ENCODE data around the gene HYAL3. TPM values are rescaled to one million over a fixed set of nuclear protein-coding genes. Genes with fewer than 3 reads are reported as not detected.
"Not testable (repeated sequence)": the region's sequence is repeated elsewhere in the genome, so short reads cannot be mapped to it uniquely, and the experiment has no call there.

Gene HYAL3
- total RNA-seq, 6 experiments from 2014 or later = 4.7 to 8.3 (median 5.8) TPM

GRCh38 chr3:50273689-50274065 lies 25.5 kb downstream of the HYAL3 start:
- no peak overlapping the region for H3K27ac Mint-ChIP-seq
- TF ChIP-seq CTCF (IDR thresholded peaks at IDR 0.05) = no peak
- H3K36me3 Mint-ChIP-seq (ENCODE audit: low read depth) = no peaks in the 10 kb centered on the region
- peaks cover 1% of the 10 kb centered on the region for H3K27me3 Mint-ChIP-seq (ENCODE audit: insufficient read depth)
- peaks cover 44% of the 10 kb centered on the region for H3K4me1 Mint-ChIP-seq (ENCODE audit: low read depth)
- no peak overlapping the region for H3K4me3 Mint-ChIP-seq
- DNase-seq = no peak
- H3K9me3 Mint-ChIP-seq = no peaks in the 10 kb centered on the region

GRCh38 chr3:50272911-50273688 lies 26.1 kb downstream of the HYAL3 start:
- H3K36me3 Mint-ChIP-seq (ENCODE audit: low read depth) = no peaks in the 10 kb centered on the region
- no peak overlapping the region for H3K27ac Mint-ChIP-seq
- H3K4me1 Mint-ChIP-seq (ENCODE audit: low read depth) = peaks cover 49% of the 10 kb centered on the region
- no peaks in the 10 kb centered on the region for H3K9me3 Mint-ChIP-seq
- TF ChIP-seq CTCF (IDR thresholded peaks at IDR 0.05) = peak; percentile 98
- H3K27me3 Mint-ChIP-seq (ENCODE audit: insufficient read depth) = peaks cover 2% of the 10 kb centered on the region
- peak overlapping the region; percentile 39; the same call in 1 of the 2 replicates for H3K4me3 Mint-ChIP-seq
- peak; percentile 50 for DNase-seq

GRCh38 chr3:50272538-50272910 lies 26.7 kb downstream of the HYAL3 start:
- not testable (repeated sequence) for DNase-seq; H3K4me3 Mint-ChIP-seq; H3K27me3 Mint-ChIP-seq (ENCODE audit: insufficient read depth); H3K36me3 Mint-ChIP-seq (ENCODE audit: low read depth); H3K27ac Mint-ChIP-seq; H3K9me3 Mint-ChIP-seq
- peaks cover 55% of the 10 kb centered on the region for H3K4me1 Mint-ChIP-seq (ENCODE audit: low read depth)

GRCh38 chr3:50271314-50271936 lies 27.8 kb downstream of the HYAL3 start:
- DNase-seq = no peak
- no peak overlapping the region; the same call in 1 of the 2 replicates for H3K27ac Mint-ChIP-seq
- peaks cover 5% of the 10 kb centered on the region for H3K27me3 Mint-ChIP-seq (ENCODE audit: insufficient read depth)
- H3K4me1 Mint-ChIP-seq (ENCODE audit: low read depth) = peaks cover 58% of the 10 kb centered on the region
- no peaks in the 10 kb centered on the region for H3K9me3 Mint-ChIP-seq
- H3K4me3 Mint-ChIP-seq = no peak overlapping the region; the same call in 1 of the 2 replicates
- no peaks in the 10 kb centered on the region for H3K36me3 Mint-ChIP-seq (ENCODE audit: low read depth)
- no peak for TF ChIP-seq CTCF (IDR thresholded peaks at IDR 0.05)

- Mint-ChIP-seq H3K36me3 (ENCODE audit: low read depth) (no peaks in the 10 kb centered on the region), H3K4me1 (ENCODE audit: low read depth) (peaks cover 64% of the 10 kb centered on the region), H3K4me3 (peak overlapping the region; percentile 85), H3K9me3 (no peaks in the 10 kb centered on the region), H3K27ac (peak overlapping the region; percentile 84), H3K27me3 (ENCODE audit: insufficient read depth) (peaks cover 9% of the 10 kb centered on the region)
- no peak for TF ChIP-seq CTCF (IDR thresholded peaks at IDR 0.05)
- peak; percentile 29 for DNase-seq
Measured at GRCh38 chr3:50270422-50271224, 28.6 kb downstream of the HYAL3 start.

All from HFFc6 (cell line).